Activated CD8-positive, alpha-beta memory T cell treated with anti-CD3 and anti-CD28 coated beads for 24 hours (primary cell): ENCODE measurements around the gene BTBD17.
A peak's percentile ranks its signal among the peaks of the same experiment; 100 is the strongest.

Experiments used
- DNase-seq: peaks from one replicate; pipeline ENCODE4 v3.0.0-alpha.2; 2020

The BTBD17 gene

DNA sequence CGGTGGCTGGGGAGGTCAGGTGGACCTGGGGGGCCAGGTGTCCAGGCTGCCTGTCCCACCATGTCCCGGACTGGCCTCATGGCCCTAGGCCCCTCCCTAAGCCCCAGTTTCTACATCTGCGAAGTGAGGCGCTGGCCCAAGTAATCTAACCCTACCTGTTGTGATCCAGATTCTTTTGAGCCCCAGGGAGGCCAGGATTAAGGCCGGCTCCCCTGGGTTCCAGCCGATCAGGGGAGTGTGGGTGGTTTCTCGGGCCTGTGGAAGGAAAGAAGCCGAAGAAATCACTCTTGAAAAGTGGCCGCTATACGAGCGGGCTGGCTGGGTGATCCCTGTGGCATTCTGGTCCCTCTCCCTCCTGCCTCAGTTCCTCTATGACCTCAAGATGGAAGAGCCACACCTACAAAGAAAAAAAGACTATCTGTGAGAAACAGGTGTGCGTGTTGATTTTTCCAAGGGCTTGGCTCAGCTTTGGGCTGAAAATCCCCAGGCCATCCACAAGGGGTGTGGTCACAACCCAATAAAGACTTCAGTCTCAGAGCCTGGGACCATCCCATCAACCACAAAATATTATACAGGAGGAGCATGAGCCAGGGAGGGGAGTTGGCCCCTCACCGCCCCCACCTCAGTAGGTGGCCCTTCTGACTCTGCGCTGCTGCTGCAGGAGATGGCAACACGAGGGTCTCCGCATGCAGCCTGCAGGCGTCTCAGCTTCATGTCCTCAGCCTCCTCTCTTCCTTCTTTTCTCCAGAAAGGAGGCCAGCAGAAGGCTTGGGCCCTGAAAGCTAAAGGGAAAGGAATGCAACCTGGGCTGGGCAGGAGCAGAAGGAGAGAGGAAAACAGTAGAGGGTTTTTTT, 25.9 kb upstream of the BTBD17 start:
- DNase-seq = no peak

DNA sequence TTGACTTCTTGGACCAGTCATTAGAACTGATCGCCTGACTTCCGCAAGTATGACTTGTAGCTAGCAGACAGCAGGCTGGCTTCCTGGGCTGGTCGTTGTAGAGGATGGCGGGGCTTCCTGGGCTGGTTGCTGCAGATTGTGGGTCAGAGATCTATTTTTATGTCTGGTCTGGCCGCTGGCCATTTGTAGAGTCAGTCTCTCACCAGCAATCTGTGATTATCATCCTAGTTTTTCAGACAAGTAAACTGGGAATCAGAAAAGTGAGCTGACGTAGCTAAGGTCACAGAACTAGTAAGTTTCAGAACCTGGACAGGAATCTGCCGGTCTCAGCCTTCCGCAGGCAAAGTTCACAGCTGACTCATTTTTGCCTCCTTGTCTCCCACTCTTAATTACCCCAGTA, 24.7 kb upstream of the BTBD17 start:
- no peak for DNase-seq

DNA sequence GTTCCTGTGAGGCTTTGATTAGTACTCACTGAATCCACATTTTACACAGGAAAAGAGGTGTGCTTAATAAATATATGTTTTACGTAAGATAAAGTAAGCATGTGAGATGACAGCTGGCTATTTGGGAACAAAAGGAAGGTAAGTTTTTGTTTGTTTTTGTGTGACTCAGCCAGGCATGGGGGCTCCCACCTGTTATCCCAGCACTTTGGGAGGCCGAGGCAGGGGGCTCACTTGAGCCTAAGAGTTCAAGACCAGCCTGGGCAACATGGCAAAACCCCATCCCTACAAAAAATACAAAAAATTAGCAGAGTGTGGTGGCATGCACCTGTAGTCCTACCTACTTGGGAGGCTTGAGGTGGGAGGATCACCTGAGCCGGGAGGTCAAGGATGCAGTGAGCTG, 23.5 kb upstream of the BTBD17 start:
- no peak for DNase-seq

DNA sequence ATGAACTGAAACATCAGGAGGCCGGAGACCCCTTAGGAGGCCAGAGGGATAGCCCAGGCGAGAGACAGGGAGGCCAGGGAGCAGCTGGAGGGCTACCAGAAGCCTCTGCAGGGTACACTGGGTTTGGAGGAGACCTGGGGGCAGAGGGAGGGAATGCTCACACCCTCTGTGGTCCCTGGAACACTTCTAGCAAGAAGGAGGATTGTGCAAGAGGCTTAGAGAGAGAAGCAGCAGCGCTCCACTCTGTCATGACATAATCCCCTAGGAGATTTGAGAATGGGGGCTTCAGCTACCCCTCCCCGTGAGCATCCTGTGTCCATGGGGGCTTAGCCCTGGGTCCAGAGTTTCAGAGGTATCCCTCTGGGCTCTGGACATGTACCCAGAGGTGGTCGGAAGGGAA, 21.5 kb upstream of the BTBD17 start:
- no peak for DNase-seq

DNA sequence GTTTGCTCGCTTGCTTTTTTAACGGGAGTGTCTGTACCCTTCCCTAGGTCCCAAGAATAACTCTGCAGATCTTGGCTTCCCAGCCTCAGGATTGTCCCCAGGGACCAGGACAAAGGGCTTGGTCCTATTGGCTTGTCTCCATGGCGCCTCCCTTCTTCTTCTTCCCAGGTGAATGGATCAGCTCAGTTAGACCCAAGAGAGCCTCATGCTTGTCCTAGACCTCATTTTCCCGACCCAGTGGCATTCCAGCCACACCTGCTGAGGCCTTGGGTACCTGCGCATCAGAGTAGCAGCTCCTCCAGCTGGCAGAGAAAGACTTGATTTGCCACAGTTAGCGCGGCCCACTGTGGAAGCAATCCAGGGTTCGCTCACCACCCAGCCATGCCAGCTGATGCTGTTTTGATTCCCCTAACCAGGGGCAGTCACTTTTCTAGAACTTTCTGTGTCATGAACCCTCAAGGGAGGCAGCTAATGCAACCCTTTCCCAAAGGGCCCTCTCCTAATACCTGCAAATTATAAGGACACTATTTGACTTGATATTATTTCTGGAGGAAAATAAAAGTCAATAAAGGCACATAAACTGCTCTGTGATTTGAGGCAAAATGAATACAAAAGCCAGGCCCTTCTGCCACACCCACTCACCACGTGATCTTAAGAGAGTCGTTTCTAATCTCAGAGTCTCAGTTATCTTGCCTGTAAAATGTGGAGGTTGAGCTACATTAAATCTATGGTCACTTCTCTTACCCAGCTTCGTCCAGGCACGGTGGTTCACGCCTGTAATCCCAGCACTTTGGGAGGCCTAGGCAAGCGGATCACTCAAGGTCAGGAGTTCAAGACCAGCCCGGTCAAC, 19.5 kb upstream of the BTBD17 start:
- no peak for DNase-seq

DNA sequence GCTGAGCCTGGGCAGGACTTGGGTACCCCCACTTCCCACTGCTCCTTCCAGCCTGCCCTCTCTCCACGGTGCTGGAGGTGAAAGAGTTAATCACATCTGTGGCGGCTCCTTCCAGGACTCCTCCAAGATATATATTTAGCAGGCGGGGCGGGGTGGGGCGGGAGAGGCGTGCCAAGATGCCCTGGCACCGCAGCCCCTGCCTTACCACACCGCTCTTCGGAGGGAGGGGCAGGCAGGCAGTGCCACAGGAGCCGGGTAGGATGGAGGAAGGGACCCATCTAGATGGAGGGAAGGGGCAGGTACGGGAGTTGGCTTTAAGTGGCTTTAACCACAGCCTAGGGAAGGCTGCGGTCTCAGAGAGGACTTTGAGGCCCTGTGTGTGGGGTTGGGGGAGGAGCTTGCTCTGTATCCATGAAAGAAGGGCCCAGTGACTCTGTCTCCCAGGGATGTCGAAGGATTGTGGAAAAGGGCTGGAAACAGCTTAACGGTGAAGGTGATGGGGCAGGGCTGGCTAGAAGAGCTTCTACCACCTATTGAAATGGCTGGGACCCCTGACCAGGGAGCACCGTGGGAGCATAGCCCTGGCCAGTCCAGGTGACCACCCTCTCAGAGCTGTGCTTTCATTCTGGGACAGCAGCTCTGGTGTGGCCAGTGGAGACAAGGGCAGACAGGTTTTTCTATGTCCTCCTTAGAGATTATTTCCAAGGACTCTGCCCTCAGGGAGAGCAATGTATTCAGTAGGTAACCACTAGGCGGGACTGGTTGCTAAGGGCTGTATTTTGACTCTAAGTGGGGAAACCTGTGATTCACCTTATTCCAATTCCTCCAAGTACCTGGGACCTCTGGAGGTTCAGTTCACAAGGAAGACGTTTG, 18.7 kb upstream of the BTBD17 start:
- DNase-seq = no peak

DNA sequence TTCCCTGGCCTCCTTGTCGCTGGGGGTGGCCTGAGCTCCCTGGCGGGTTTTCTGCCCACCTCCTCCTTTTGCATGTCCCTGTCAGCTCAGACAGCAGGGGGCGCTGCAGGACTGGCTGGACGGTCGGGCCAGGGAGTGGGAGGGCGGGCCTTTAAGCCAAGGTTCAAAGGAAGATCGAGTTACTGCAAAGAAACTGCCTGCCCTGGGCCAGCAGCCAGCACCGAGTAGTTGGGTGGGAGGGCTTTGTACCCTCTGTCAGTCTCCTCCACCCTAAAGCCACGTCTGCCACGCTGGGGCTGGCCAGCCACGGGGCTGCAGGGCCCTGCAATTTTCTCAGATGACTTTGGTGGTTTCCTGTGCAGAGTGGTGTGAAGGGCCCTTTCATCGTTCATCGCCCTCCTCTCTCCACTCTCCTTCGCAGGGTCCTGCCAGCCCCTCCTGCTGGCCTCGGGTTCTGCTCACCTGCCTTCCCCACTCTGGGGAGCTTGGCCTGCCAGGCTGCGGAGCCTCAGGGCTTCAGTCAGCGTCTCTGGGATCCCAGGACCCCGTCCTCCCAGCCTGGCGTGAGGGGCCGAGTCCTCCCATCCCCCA, 17.9 kb upstream of the BTBD17 start:
- peak; percentile 99 for DNase-seq

DNA sequence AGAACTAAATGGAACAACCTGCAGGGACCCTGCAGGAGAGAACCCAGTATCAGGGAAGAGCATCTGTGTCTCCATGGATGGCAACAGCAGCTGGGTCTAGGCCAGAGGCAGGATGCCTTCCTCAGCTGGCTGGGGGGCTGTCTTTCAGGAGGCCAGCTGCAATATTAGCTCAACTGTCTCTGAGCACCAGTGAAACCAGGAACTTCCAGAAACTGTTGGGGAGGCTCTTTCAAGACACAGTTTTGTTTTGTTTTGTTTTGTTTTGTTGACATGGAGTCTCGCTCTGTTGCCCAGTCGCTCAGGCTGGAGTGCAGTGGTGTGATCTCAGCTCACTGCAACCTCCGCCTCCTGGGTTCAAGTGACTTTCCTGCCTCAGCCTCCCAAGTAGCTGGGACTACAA, 13.2 kb upstream of the BTBD17 start:
- no peak for DNase-seq

DNA sequence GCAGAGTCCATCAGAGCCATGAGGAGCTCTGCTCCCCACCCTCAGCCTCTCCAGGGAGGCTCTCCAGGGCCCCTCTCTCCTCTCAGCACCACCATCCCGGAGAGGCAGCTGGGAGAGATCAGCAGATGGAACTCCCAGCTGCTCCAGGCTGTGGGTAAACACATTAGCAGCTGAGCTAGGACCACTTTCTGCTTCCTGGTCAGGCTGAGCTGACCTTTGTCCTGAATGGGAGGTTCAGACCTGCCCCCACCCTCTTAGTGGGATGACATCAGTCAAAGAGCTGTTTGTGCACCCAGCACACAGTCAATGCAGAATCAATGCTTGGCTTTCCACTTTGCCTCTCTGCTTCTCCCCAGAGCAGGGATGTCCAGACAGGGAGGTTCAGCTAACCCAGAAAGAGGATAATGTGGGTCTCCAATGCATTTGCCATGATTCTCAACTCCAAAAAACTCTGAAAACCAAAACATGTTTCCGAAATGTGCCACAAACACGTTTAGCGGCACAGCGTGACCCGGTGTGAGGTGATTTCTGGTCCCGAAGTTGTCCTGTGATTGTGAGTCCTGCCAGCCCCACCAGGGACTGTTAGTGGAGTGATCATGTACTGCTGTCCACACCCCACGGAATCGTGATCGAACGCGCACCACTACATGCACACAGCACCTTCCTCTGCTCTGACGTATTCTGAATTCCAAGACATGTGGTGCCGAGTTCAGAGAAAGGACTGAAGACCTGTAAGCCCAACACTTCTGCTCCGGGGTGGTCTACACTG, 12.4 kb upstream of the BTBD17 start:
- no peak for DNase-seq

DNA sequence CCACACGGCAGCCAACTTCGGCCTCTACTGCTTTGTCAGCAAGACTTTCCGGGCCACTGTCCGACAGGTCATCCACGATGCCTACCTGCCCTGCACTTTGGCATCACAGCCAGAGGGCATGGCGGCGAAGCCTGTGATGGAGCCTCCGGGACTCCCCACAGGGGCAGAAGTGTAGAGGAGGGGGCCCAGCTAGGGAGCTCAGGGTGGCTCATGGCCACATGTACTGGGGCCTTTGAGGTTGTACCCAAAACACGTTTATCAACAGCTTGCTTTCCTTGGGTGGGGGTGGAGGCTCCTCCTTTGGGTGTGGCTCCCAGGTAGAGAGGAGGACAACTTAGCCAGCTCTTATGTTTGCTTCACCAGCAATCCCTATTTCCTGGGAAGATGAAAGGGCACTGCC, 10.8 kb upstream of the BTBD17 start:
- DNase-seq = no peak

DNA sequence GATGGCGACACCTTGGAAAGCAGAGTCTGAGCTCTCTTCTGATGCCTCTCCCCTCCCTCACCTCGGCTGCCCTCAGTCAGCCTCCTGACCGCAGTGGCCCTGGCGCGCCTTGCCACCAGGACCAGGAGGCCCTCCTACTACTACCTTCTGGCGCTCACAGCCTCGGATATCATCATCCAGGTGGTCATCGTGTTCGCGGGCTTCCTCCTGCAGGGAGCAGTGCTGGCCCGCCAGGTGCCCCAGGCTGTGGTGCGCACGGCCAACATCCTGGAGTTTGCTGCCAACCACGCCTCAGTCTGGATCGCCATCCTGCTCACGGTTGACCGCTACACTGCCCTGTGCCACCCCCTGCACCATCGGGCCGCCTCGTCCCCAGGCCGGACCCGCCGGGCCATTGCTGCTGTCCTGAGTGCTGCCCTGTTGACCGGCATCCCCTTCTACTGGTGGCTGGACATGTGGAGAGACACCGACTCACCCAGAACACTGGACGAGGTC, 10.0 kb upstream of the BTBD17 start:
- no peak for DNase-seq

DNA sequence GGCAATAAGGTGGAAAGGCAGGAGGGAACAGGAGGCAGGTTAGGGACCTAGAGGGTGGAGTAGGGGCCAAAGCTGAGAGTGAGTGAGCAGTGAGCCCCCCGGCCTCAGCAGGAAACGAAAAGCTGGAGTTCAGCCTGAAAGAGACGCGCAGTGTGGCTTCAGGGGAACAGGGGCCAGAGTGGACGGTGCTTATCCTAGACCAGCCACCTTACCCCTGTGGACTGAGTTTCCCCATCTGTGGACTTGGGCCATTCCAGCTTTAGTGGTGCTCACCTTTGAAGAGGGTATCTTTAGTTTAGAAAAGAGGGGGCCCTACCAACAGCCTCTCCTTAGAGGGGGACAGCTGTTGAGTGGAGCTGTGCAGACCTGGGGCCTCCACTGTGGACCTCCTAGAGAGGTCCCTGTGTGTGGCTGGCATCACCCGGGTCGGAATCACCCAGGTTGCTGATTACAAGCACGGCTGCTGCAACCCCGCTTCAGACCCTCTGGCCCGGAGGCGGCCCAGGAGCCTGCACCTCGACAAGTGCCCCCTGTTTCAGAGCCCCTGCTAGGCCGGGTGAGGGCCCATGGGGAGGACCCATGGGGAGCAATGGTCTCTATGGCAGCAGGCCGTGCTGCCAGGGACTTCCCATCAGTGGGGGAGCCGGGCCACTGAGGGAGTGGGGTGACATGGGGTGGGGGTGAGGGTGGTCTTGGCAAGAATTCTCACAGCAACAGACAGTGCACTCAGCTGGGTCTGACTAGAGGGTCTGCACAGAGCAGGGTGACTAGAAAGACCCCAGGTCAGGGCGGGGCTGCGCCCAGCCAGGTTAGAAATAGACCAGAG, 8.2 kb upstream of the BTBD17 start:
- no peak for DNase-seq

DNA sequence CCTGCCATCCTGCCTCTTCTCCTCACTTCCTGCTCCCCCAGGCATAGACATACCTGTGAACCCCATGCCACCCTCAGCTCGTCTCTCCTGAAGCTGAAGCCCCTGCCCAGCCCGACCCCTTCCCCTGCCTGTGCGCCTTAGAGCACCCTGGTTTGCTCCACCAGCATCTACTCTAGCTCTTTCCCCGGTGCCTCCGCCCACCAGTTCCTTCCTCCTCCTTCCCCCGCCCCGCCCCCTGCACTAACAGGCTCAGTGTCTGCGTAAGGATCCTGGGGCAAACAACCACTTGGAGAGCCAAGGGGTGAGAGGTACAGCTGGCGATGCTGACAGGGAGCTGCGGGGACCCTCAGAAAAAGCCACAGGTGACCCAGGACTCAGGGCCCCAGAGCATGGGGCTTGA, 7.6 kb upstream of the BTBD17 start:
- peak; percentile 81 for DNase-seq

DNA sequence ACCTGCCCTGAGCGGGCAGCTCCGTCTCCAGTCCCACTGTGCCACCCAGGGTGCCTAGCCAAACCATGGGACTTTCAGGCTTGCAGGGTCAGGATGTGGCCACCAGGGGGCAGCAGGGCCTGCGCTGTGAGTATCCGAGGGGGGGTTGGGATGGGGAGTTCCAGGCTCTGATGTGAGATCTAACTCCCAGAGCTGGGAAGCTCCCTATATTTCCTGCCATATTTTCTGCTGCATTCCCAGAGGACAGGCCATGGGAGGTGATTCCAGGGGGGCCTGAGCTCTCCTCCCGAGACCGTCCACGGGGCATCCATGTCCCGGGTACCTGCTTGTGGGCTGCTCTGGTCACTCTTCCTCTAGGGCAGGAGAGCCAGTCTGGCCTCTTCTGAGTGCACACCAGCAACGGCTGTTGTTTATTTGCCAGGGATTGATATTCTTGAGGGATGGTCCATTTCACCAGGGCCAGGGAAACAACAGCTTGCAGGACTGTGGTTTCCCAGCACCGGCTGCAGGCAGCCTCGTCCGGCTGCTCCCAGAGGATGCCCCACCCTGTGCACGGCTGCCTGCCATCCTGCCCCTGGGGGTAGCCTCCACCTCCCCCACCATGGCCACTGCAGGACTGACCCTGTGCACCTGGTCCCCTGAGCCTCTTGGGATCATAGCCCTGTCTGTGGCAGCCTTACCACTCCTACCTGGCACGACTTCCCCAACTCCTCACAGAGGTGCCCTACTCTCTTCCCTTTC, 6.8 kb upstream of the BTBD17 start:
- DNase-seq = peak; percentile 91

DNA sequence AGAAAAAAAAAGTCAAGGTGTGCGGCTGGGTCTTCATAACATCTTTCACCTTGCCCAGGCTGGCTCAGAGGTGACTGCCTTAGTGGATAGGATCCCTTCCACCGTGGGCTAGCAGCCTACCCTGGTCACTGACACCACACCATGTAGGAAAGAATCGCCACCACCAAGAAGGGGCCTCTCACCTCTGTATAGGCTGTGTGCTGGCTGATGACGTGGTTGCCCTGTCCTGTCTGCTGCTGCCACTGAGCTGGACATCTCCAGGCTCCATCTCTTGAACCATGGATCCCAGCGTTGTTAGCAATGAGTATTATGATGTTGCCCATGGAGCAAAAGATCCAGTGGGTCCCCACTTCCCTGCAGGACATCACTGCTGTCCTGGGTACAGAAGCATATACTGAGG, 5.5 kb upstream of the BTBD17 start, which contains the start of gene GPR142:
Gene GPR142, plus strand, starts transcription at position 301 of the 400 bp plus-strand sequence. CDS start 2,035 bp downstream, outside the sequence.
- no peak for DNase-seq

DNA sequence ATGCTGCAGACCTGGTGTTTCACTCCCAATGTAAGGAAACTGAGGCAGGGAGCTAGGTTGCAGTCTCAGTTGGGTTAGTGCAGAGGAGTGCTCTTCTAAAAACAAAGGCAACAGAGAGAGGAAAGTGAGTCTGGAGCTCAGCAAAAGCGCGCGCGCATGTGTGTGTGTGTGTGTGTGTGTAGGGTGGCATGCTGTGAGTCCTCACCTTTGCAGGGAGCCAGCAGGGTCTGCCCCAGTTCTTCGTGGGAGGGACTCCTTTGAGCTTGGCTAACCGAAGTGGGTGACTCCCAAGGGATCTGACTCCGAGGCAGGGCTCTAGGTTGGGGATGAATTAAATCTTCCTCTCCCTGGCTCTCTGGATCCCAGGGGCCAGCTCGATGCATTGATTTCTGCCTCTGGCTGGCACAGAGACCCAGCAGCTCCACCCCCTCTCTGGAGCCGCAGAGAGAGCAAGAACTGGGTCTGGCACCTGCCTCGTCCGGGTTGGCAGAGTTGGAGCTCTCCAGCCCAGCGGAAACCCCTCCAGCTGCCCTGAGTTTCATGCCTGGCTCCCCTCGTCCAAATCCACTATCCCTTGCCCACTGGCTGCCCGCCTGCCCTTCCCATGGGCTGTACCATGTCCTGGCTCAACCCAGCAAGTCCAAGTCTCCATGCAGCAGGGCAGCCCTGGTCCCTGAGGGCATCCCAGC, 1.3 kb upstream of the BTBD17 start:
- DNase-seq = no peak

DNA sequence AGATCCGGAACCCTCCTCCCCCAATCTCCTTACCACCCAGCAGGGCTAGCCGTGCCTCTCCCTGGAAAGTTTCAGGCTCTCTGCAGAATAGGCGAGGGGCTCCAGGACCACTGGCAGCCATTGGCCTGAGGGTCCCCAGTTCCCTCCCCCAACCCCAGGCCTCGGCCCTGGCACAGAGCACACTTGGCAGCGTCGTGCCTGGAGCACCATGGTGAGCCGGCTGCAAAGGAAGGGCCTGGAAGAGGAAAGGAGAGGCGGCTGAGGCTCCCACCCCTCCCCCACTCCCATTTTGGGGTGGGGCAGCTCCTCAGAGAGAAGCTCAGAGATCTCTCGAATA, 369 bp upstream of the BTBD17 start:
- DNase-seq = no peak

DNA sequence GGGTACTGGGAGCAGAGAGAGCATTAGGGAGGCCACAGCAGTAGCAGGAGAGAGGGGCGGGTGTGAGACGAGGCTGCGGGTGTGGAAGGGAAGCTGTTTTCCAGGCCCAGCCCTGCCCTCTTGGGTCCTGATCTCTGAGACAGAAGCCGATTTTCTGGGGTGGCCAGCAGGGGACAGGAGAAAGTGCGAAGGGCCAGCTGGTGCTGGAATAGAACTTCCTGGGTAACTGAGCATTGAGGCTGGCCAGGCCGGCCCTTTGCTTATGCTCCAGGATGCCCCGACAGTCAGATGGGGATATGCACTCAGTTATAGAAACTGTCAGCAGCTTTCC, 804 bp downstream of the BTBD17 start:
- DNase-seq = no peak

DNA sequence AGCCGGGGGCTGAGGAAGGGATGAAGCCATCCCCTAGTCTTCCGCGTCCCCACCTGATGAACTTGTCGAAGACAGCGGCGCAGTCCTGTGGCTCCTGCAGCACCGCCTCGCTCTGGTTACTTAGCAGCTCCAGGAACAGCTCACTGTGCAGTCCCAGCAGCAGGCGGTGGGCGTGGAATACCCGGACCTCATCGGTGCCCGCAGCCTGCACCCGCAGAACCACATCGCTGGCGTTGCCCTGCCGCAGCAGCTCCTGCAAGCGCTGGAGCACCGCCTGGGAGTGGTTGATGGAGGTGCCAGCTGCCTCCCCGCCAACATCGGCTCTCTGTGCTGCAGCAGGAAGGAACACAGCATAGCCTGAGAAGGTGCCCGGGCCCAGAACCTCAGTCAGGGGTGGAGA, 1.8 kb downstream of the BTBD17 start:
- no peak for DNase-seq

DNA sequence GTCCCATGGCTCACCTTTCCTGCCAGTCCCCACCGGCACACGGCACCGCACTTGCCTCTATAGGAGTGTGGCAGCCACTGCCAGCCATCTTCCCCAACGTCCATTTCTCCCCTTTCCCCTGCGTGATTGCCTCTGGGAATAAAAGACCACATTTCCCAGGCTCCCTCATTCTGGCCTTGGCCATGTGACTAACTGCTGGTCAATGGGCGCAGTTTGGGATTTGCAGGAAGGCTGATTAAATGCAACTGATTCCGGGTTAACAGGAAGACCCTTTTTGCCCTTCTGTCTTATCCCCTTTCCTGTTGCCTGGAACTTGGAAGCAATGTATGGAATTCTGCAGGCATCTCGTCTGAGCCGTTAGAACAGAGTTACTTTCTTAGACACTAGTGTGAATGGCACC, 3.0 kb downstream of the BTBD17 start:
- no peak for DNase-seq
